OCI-LY3 (cell line): Measurements from ENCODE around the gene ODF2L.

Source experiments
- H2AFZ ChIP-seq: fragments of 200-600, 300-600 bp; shearing (Covaris generic); 2 replicates; pipeline ENCODE4 v1.6.0; 2014; ENCODE audit warnings: antibody characterized with exemption, low read depth, low read length
- H3K27ac ChIP-seq: fragments of 200-600, 300-600 bp; sonication (generic); 2 replicates; pipeline ENCODE4 v1.5.1; 2014; ENCODE audit warnings: mild to moderate bottlenecking, low read length, moderate library complexity, mixed read lengths
- H3K27me3 ChIP-seq: fragments of 200-600, 300-600 bp; sonication (generic); 2 replicates; pipeline ENCODE4 v1.6.1; 2014; ENCODE audit warnings: low read depth, low read length, mixed read lengths
- H3K36me3 ChIP-seq: fragments of 200-600, 300-600 bp; sonication (generic); replicated peaks from 2 replicates; pipeline ENCODE3; 2014; ENCODE audit warnings: low read depth, low read length, mixed read lengths
- H3K4me1 ChIP-seq: fragments of 300-600, 200-600 bp; sonication (generic); 2 replicates; pipeline ENCODE4 v1.6.1; 2014; ENCODE audit warnings: low read length, mixed read lengths
- H3K4me2 ChIP-seq: fragments of 200-600, 300-600 bp; sonication (generic); 2 replicates; pipeline ENCODE4 v1.6.1; 2014; ENCODE audit warnings: low read length, mixed read lengths
- H3K4me3 ChIP-seq: fragments of 300-600, 200-600 bp; sonication (generic); 2 replicates; pipeline ENCODE4 v1.5.1; 2014; ENCODE audit warnings: antibody characterized with exemption, mild to moderate bottlenecking, low read length, moderate library complexity
- H3K79me2 ChIP-seq: fragments of 300-600, 200-600 bp; shearing (Covaris generic); 2 replicates; pipeline ENCODE4 v1.6.1; 2014; ENCODE audit warnings: mild to moderate bottlenecking, low read length, mixed read lengths
- H3K9ac ChIP-seq: fragments of 300-600, 200-600 bp; shearing (Covaris generic); 2 replicates; pipeline ENCODE4 v1.6.0; 2014; ENCODE audit warnings: mild to moderate bottlenecking, low read length, moderate library complexity
- H3K9me3 ChIP-seq: fragments of 200-600, 300-600 bp; shearing (Covaris generic); 2 replicates; pipeline ENCODE4 v1.6.1; 2014; ENCODE audit warnings: low read length, mixed read lengths; ENCODE audit not compliant: insufficient read depth
- H4K20me1 ChIP-seq: fragments of 200-600, 300-600 bp; sonication (generic); 2 replicates; pipeline ENCODE4 v1.6.1; 2016; ENCODE audit warnings: low read length, mixed read lengths; ENCODE audit not compliant: insufficient read depth
- EZH2phosphoT487 ChIP-seq: fragments of 200-600 bp; shearing (Covaris generic); IDR thresholded peaks from 2 replicates; pipeline ENCODE4 v1.6.1; 2018; ENCODE audit warnings: antibody characterized with exemption, mixed run types, low read depth
- TF ChIP-seq, protein P1 (sequence below): fragments of 200-600, 300-600 bp; sonication (generic); IDR thresholded peaks from 2 replicates; pipeline ENCODE4 v1.5.1; 2014; ENCODE audit warnings: antibody characterized with exemption, low read length, low read depth

The ODF2L gene

DNA sequence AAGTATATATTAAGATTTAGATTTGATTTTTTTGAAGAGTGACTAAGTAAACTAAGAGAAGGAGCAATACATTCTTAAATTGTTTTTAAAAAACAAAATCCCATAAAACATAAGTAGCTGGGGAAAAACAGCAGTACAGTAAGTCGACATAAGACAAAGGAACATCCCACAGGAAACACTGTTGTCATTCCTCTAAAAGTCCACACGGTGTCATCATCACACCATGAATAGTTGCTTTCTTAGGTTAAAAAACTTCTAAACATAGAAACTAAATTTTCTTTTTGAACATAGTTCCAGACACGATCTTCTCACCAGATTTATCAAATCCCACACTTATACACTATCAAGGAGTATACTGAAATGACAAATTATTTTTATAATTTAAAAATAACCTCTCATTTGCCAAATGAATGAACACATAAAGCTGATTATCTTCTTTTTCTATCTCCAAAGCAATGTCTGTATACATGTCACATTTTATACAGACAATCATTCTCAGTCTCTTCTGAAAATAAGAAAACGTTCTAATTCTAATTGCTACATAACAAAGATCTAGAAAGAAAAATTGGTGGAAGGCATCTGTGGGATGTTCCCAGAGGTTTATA is 15.8 kb downstream of the ODF2L start:
- peaks cover 3% of the 10 kb centered on the region for H3K36me3 ChIP-seq
- H3K79me2 ChIP-seq, result no peaks in the 10 kb centered on the region
- H3K4me1 ChIP-seq, result 0 out of 2 replicates have a peak, but pooled peaks cover 2% of the 10 kb centered on the region
- no peak overlapping the region for H3K4me2 ChIP-seq
- H4K20me1 ChIP-seq, result no peaks in the 10 kb centered on the region
- no peak overlapping the region for H3K9ac ChIP-seq
- H3K9me3 ChIP-seq, result no peaks in the 10 kb centered on the region
- no peak overlapping the region for H2AFZ ChIP-seq
- no peak overlapping the region for H3K27ac ChIP-seq
- TF ChIP-seq, protein P1, sequence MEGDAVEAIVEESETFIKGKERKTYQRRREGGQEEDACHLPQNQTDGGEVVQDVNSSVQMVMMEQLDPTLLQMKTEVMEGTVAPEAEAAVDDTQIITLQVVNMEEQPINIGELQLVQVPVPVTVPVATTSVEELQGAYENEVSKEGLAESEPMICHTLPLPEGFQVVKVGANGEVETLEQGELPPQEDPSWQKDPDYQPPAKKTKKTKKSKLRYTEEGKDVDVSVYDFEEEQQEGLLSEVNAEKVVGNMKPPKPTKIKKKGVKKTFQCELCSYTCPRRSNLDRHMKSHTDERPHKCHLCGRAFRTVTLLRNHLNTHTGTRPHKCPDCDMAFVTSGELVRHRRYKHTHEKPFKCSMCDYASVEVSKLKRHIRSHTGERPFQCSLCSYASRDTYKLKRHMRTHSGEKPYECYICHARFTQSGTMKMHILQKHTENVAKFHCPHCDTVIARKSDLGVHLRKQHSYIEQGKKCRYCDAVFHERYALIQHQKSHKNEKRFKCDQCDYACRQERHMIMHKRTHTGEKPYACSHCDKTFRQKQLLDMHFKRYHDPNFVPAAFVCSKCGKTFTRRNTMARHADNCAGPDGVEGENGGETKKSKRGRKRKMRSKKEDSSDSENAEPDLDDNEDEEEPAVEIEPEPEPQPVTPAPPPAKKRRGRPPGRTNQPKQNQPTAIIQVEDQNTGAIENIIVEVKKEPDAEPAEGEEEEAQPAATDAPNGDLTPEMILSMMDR, result peak; percentile 66
- no peak for TF ChIP-seq EZH2phosphoT487
- H3K27me3 ChIP-seq, result no peaks in the 10 kb centered on the region
- no peak overlapping the region for H3K4me3 ChIP-seq

DNA sequence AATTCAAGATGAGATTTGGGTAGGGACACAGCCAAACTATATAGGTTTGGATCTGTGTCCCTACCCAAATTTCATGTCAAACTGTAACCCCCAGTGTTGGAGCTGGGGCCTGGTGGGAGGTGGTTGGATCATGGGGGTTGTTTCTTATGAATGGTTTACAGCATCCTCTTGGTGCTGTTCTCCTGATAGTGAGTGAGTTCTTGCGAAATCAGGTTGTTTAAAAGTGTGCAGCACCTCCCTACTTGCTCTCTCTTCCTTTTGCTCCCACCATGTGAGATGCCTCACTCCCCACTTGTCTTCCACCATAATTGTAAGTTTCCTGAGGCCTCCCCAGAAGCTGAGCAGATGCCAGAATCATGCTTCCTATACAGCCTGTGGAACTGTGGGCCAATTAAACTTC is 17.3 kb downstream of the ODF2L start:
- no peaks in the 10 kb centered on the region for H3K9me3 ChIP-seq
- H3K4me3 ChIP-seq, result no peak overlapping the region
- H3K9ac ChIP-seq, result no peak overlapping the region
- no peak overlapping the region for H3K4me2 ChIP-seq
- H3K79me2 ChIP-seq, result no peaks in the 10 kb centered on the region
- no peaks in the 10 kb centered on the region for H3K27me3 ChIP-seq
- no peak overlapping the region for H2AFZ ChIP-seq
- H3K27ac ChIP-seq, result no peak overlapping the region
- H4K20me1 ChIP-seq, result no peaks in the 10 kb centered on the region
- TF ChIP-seq, protein P1, result no peak
- TF ChIP-seq EZH2phosphoT487, result no peak
- H3K36me3 ChIP-seq, result peaks cover 3% of the 10 kb centered on the region
- H3K4me1 ChIP-seq, result 0 out of 2 replicates have a peak, but pooled peaks cover 2% of the 10 kb centered on the region

DNA sequence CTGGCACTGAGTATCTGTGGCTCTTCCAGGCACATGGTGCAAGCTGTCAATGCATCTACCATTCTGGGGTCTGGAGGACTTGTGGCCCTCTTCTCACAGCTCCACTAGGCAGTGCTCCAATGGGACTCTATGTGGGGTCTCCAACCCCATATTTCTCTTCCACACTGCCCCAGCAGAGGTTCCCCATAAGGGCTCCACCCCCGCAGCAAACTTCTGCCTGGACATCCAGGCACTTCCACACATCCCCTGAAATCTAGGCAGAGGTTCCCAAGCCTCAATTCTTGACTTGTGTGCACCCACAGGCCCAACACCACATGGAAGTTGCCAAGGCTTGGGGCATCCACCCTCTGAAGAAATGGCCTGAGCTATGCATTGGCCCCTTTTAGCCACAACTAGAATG is 18.8 kb downstream of the ODF2L start:
- Histone ChIP-seq H3K4me3 (no peak overlapping the region), H3K27ac (no peak overlapping the region), H3K4me2 (no peak overlapping the region), H3K36me3 (peaks cover 3% of the 10 kb centered on the region), H4K20me1 (no peaks in the 10 kb centered on the region), H3K9ac (no peak overlapping the region), H3K4me1 (no peaks in the 10 kb centered on the region), H2AFZ (no peak overlapping the region), H3K79me2 (no peaks in the 10 kb centered on the region), H3K9me3 (no peaks in the 10 kb centered on the region), H3K27me3 (no peaks in the 10 kb centered on the region)
- no peak for TF ChIP-seq EZH2phosphoT487
- TF ChIP-seq, protein P1, result no peak

DNA sequence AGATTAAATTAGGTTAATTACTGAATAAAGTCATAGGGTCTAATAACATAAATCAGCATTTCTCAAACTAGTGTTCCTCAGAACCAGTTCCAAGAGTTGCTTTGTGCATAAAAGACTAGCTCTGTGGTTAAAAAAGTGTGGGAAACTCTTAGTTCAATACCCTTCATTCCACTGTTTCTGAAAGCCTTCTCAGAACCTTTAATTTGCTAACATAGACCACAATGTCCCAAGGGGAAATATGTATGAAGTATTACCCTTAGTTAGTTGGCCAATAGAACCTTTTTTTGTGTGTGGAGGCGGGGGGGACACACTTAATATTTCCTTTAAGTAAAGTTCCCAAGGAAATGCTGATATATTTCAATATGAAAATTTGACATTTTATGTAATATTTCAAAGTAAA is 20.4 kb downstream of the ODF2L start:
- H4K20me1 ChIP-seq, result no peaks in the 10 kb centered on the region
- H3K27ac ChIP-seq, result no peak overlapping the region
- H3K36me3 ChIP-seq, result peaks cover 3% of the 10 kb centered on the region
- no peak for TF ChIP-seq EZH2phosphoT487
- TF ChIP-seq, protein P1, result no peak
- no peaks in the 10 kb centered on the region for H3K4me1 ChIP-seq
- no peak overlapping the region for H3K4me2 ChIP-seq
- no peak overlapping the region for H2AFZ ChIP-seq
- H3K4me3 ChIP-seq, result no peak overlapping the region
- no peaks in the 10 kb centered on the region for H3K9me3 ChIP-seq
- H3K27me3 ChIP-seq, result no peaks in the 10 kb centered on the region
- no peak overlapping the region for H3K9ac ChIP-seq
- no peaks in the 10 kb centered on the region for H3K79me2 ChIP-seq
